IMR-90 (cell line): Measurements from ENCODE around the gene ZNF277. TPM values are rescaled to one million over a fixed set of nuclear protein-coding genes. Genes with fewer than 3 reads are reported as not detected.

Experiments used
- ATAC-seq: fragments of 200-7000 bp; cut with Tn5 transposase; 2 replicates; pipeline ENCODE4 v1.9.1; 2020; ENCODE audit warnings: low read depth, mild to moderate bottlenecking, moderate library complexity
- BruUV-seq: library from RNA; stranded (reverse); fragments of 400-500 nt; replicated peaks from 2 replicates; lab custom pipeline; 2021; lab: Mats Ljungman, UMichigan
- CTCF ChIA-PET: fragments of 300-600 bp; formaldehyde crosslinking; extraction: SDS; loops from one replicate; lab custom pipeline; 2021; ENCODE audit warnings: antibody characterized with exemption; lab: Yijun Ruan, JAX
- POLR2A ChIA-PET: fragments of 300-600 bp; sonication (Branson Sonifier 250); formaldehyde crosslinking; loops from one replicate; lab custom pipeline; 2022; ENCODE audit warnings: antibody characterized with exemption; ENCODE audit not compliant: unreplicated experiment; lab: Charles Lee
- DNase-seq: peaks from one replicate; pipeline ENCODE4 v3.0.0; 2013
- H2AFZ ChIP-seq: replicated peaks from 2 replicates; pipeline ENCODE3; 2013; ENCODE audit warnings: low read length, mild to moderate bottlenecking; ENCODE audit not compliant: poor library complexity
- H2AK5ac ChIP-seq: 2 replicates; pipeline ENCODE4 v1.6.1; 2013; ENCODE audit warnings: low read depth, low read length, inconsistent platforms
- H2AK9ac ChIP-seq: replicated peaks from 2 replicates; pipeline ENCODE3; 2013; ENCODE audit warnings: mild to moderate bottlenecking, low read depth, low read length, moderate library complexity; ENCODE audit not compliant: poor library complexity
- H2BK120ac ChIP-seq: 2 replicates; pipeline ENCODE4 v1.6.1; 2013; ENCODE audit warnings: low read depth, low read length, inconsistent platforms
- H2BK15ac ChIP-seq: 3 replicates; pipeline ENCODE4 v1.6.1; 2013; ENCODE audit warnings: low read depth, low read length, inconsistent platforms
- H2BK20ac ChIP-seq: 2 replicates; pipeline ENCODE4 v1.6.1; 2013; ENCODE audit warnings: low read depth, mild to moderate bottlenecking, inconsistent platforms, low read length, moderate library complexity
- H2BK5ac ChIP-seq: 2 replicates; pipeline ENCODE4 v1.6.1; 2013; ENCODE audit warnings: mild to moderate bottlenecking, low read depth, low read length, inconsistent platforms; ENCODE audit not compliant: poor library complexity, severe bottlenecking
- H3K14ac ChIP-seq: replicated peaks from 2 replicates; pipeline ENCODE4 v1.6.1; 2013; ENCODE audit warnings: low read depth, low read length, inconsistent platforms
- H3K18ac ChIP-seq: 2 replicates; pipeline ENCODE4 v1.6.1; 2013; ENCODE audit warnings: low read depth, low read length, control low read depth
- H3K23ac ChIP-seq: 2 replicates; pipeline ENCODE4 v1.6.1; 2013; ENCODE audit warnings: low read depth, low read length, inconsistent platforms
- H3K27ac ChIP-seq: 2 replicates; pipeline ENCODE4 v1.5.1; 2013; ENCODE audit warnings: mild to moderate bottlenecking, control low read depth, low read length; ENCODE audit not compliant: insufficient read depth
- H3K27me3 ChIP-seq: 2 replicates; pipeline ENCODE4 v1.6.1; 2013; ENCODE audit warnings: low read length; ENCODE audit not compliant: control insufficient read depth, insufficient read depth
- H3K36me3 ChIP-seq: 2 replicates; pipeline ENCODE4 v1.6.1; 2013; ENCODE audit warnings: low read length, mixed read lengths; ENCODE audit not compliant: control insufficient read depth, insufficient read depth
- H3K4ac ChIP-seq: 2 replicates; pipeline ENCODE4 v1.6.1; 2013; ENCODE audit warnings: low read depth, low read length, inconsistent platforms
- H3K4me1 ChIP-seq: 2 replicates; pipeline ENCODE4 v1.6.1; 2013; ENCODE audit warnings: low read length, mixed read lengths; ENCODE audit not compliant: control insufficient read depth, insufficient read depth
- H3K4me2 ChIP-seq: 2 replicates; pipeline ENCODE4 v1.6.1; 2013; ENCODE audit warnings: low read depth, mild to moderate bottlenecking, control low read depth, low read length, moderate library complexity
- H3K4me3 ChIP-seq: 2 replicates; pipeline ENCODE4 v1.5.1; 2013; ENCODE audit warnings: low read depth, mild to moderate bottlenecking, control low read depth, low read length, moderate library complexity; ENCODE audit not compliant: insufficient read depth
- H3K56ac ChIP-seq: 2 replicates; pipeline ENCODE4 v1.6.1; 2013; ENCODE audit warnings: low read length, inconsistent platforms; ENCODE audit not compliant: insufficient read depth; ENCODE audit errors: extremely low read depth
- H3K79me1 ChIP-seq, 2 experiments: 2 replicates each; pipeline ENCODE4 v1.6.1; 2013; ENCODE audit warnings: low read length in 2 of 2, inconsistent platforms in 1 of 2, low read depth in 1 of 2
- H3K9ac ChIP-seq: 2 replicates; pipeline ENCODE4 v1.6.1; 2013; ENCODE audit warnings: low read depth, low read length, control low read depth
- H3K9me1 ChIP-seq: 2 replicates; pipeline ENCODE4 v1.6.1; 2013; ENCODE audit warnings: low read length, inconsistent platforms; ENCODE audit not compliant: insufficient read depth
- H3K9me3 ChIP-seq: 2 replicates; pipeline ENCODE4 v1.6.1; 2013; ENCODE audit warnings: low read length; ENCODE audit not compliant: control insufficient read depth, insufficient read depth
- H4K20me1 ChIP-seq: 2 replicates; pipeline ENCODE4 v1.6.1; 2013; ENCODE audit warnings: low read length, inconsistent platforms; ENCODE audit not compliant: insufficient read depth
- H4K5ac ChIP-seq: 2 replicates; pipeline ENCODE4 v1.6.1; 2013; ENCODE audit warnings: mild to moderate bottlenecking, low read depth, low read length, control low read depth
- H4K8ac ChIP-seq, 2 experiments: 2 replicates each; pipeline ENCODE4 v1.6.1; 2013; ENCODE audit warnings: low read depth in 2 of 2, low read length in 2 of 2, control low read depth in 1 of 2, inconsistent platforms in 1 of 2
- H4K91ac ChIP-seq: 2 replicates; pipeline ENCODE4 v1.6.1; 2013; ENCODE audit warnings: low read depth, low read length, inconsistent platforms; ENCODE audit not compliant: insufficient read depth
- CEBPB ChIP-seq: IDR thresholded peaks from 2 replicates; pipeline ENCODE4 v1.6.1; 2012; ENCODE audit warnings: low read depth, low read length, improper control_type of control experiment
- CTCF ChIP-seq: conservative IDR thresholded peaks from 2 replicates; pipeline ENCODE4 v1.5.1; 2012; ENCODE audit warnings: mild to moderate bottlenecking, low read depth, low read length, improper control_type of control experiment
- FOS ChIP-seq: fragments of 150-350 bp; IDR thresholded peaks from 2 replicates; pipeline ENCODE4 v1.6.1; 2016; ENCODE audit warnings: low read depth, low read length
- MAFK ChIP-seq: IDR thresholded peaks from 2 replicates; pipeline ENCODE4 v1.6.1; 2012; ENCODE audit warnings: low read depth, low read length, improper control_type of control experiment
- MXI1 ChIP-seq: IDR thresholded peaks from 2 replicates; pipeline ENCODE4 v1.6.1; 2012; ENCODE audit warnings: low read depth, mild to moderate bottlenecking, low read length, moderate library complexity, borderline replicate concordance
- NFE2L2 ChIP-seq: fragments of 150-350 bp; IDR thresholded peaks from 2 replicates; pipeline ENCODE4 v1.6.1; 2016; ENCODE audit warnings: low read depth, mild to moderate bottlenecking, low read length
- RAD21 ChIP-seq: IDR thresholded peaks from 2 replicates; pipeline ENCODE4 v1.6.1; 2012; ENCODE audit warnings: low read length, improper control_type of control experiment
- SMC3 ChIP-seq: fragments of 150-350 bp; IDR thresholded peaks from 2 replicates; pipeline ENCODE4 v1.6.1; 2016; ENCODE audit warnings: low read depth, mild to moderate bottlenecking, antibody characterized with exemption, low read length, moderate library complexity
- USF2 ChIP-seq: fragments of 150-350 bp; IDR thresholded peaks from 2 replicates; pipeline ENCODE4 v1.6.1; 2017; ENCODE audit warnings: mild to moderate bottlenecking, antibody characterized with exemption, low read length, low read depth
- WGBS, 2 experiments: methylation state at CpG; one replicate each; pipeline versions ENCODE4 v1.1.5 to v1.1.7; 2013; ENCODE audit warnings: missing lambda C conversion rate in 2 of 2; ENCODE audit not compliant: insufficient read length in 1 of 2; ENCODE audit errors: extremely low coverage in 2 of 2; 5-methylcytosine and 5-hydroxymethylcytosine counted together
- dilution Hi-C: fragments of 300-500 bp; cut with HindIII; formaldehyde crosslinking; loops from one replicate; pipeline ENCODE4 v1.14.3; 2018; ENCODE audit warnings: low sequenced_read_pairs; ENCODE audit not compliant: unreplicated experiment
- in situ Hi-C: fragments of 300-500 bp; cut with MboI; formaldehyde crosslinking; loops from 3 replicates; pipeline ENCODE4 v1.14.3; 2019; ENCODE audit warnings: low sequenced_read_pairs, inconsistent platforms, mixed read lengths
- intact Hi-C: fragments of 100-400 bp; cut with micrococcal nuclease; formaldehyde crosslinking; loops from 2 replicates; pipeline ENCODE4 v1.10.0; 2022
- polyA plus RNA-seq, 3 experiments: library from polyadenylated mRNA; depleted of rRNA; stranded (reverse); fragments of >200 nt; gene quantifications; 2 replicates each; pipeline ENCODE4 v1.2.3, GENCODE V29; 2012; ENCODE audit warnings: low replicate concordance in 1 of 3
- total RNA-seq: library from RNA; depleted of rRNA; stranded (reverse); fragments of >200 nt; gene quantifications from 2 replicates; pipeline ENCODE4 v1.2.3, GENCODE V29; 2012

The ZNF277 gene
- total and polyA plus RNA-seq, 2 of the 4 experiments (the other 2 are of a cell fraction) = 7.3 to 21.3 TPM

GRCh38 chr7:112356596-112356995, 150.1 kb downstream of the ZNF277 start:
- TF ChIP-seq USF2 (no peak), CTCF (no peak), MXI1 (no peak), FOS (no peak), SMC3 (no peak), RAD21 (no peak), CEBPB (no peak), MAFK (no peak), NFE2L2 (no peak)

More at GRCh38 chr7:112356596-112356995, 150.1 kb downstream of the ZNF277 start:
- H3K56ac ChIP-seq = no peak overlapping the region
- no peak overlapping the region for H4K91ac ChIP-seq
- no peaks in the 10 kb centered on the region for H3K79me1 ChIP-seq
- no peak overlapping the region for H3K4me3 ChIP-seq
- H2BK120ac ChIP-seq = no peak overlapping the region
- DNase-seq (no peak), ATAC-seq (no peak)
- H3K27ac ChIP-seq = no peak overlapping the region
- H4K20me1 ChIP-seq = no peaks in the 10 kb centered on the region
- WGBS, 2 experiments = no CpG with 5 or more reads among the region's 2 CpGs
- no peak overlapping the region for H3K14ac ChIP-seq
- peaks cover 3% of the 10 kb centered on the region; the same call in 1 of the 2 replicates for H3K4me1 ChIP-seq
- no peak overlapping the region for H2BK5ac ChIP-seq
- no peaks in the 10 kb centered on the region for H3K36me3 ChIP-seq
- H2AFZ ChIP-seq = no peak overlapping the region
- H2AK5ac ChIP-seq = no peak overlapping the region
- ChIA-PET POLR2A (no interaction called here), CTCF (no interaction called here)
- no peak overlapping the region for H4K5ac ChIP-seq
- no peak overlapping the region for H2BK15ac ChIP-seq
- H3K9me3 ChIP-seq = no peaks in the 10 kb centered on the region
- H3K4me2 ChIP-seq = no peak overlapping the region
- dilution Hi-C loops = no loop called here
- H3K4ac ChIP-seq = no peak overlapping the region
- H3K18ac ChIP-seq = no peak overlapping the region
- no peak overlapping the region for H3K23ac ChIP-seq
- in situ Hi-C loops = no loop called here
- intact Hi-C loops = no loop called here
- H2BK20ac ChIP-seq = no peak overlapping the region
- no TSS peak for BruUV-seq
- no peak overlapping the region for H2AK9ac ChIP-seq
- no peak overlapping the region for H4K8ac ChIP-seq
- H3K9me1 ChIP-seq = no peaks in the 10 kb centered on the region
- no peaks in the 10 kb centered on the region for H3K27me3 ChIP-seq
- no peak overlapping the region for H3K9ac ChIP-seq
